Cardiac muscle cell (in vitro differentiated cells and primary cell): ENCODE measurements around the gene FUZ. TPM values are rescaled to one million over a fixed set of nuclear protein-coding genes. Genes with fewer than 3 reads are reported as not detected.

Experiments used
- DNase-seq, 2 donors: peaks; one replicate each; pipeline versions ENCODE4 v3.0.0 to v3.0.0-alpha.2; 2010 to 2017; ENCODE audit warnings: low read depth in 1 of 2, low spot score in 1 of 2
- H3K27ac ChIP-seq: fragments of 200-600 bp; sonication (generic); 2 replicates; pipeline ENCODE4 v1.5.1; 2016
- H3K27me3 ChIP-seq: fragments of 200-600 bp; sonication (generic); 2 replicates; pipeline ENCODE4 v1.6.0; 2016; ENCODE audit warnings: control low read depth
- H3K36me3 ChIP-seq: fragments of 200-600 bp; sonication (generic); 2 replicates; pipeline ENCODE4 v1.5.1; 2016; ENCODE audit warnings: control low read depth
- H3K4me1 ChIP-seq: fragments of 200-600 bp; sonication (generic); 2 replicates; pipeline ENCODE4 v1.8.1; 2017; ENCODE audit warnings: low read depth, mild to moderate bottlenecking, mixed run types
- H3K4me3 ChIP-seq: fragments of 200-600 bp; sonication (generic); 2 replicates; pipeline ENCODE4 v1.5.1; 2016; ENCODE audit warnings: mild to moderate bottlenecking
- H3K9me3 ChIP-seq: fragments of 200-600 bp; sonication (generic); 2 replicates; pipeline ENCODE4 v1.5.1; 2017; ENCODE audit warnings: low read depth, mild to moderate bottlenecking, control low read depth
- polyA plus RNA-seq: library from polyadenylated mRNA; unstranded; fragments of >200 nt; fragmentation: Nextera tagmentation; extraction: Ambion mirVana; gene quantifications from 2 replicates; pipeline ENCODE4 v1.2.1, GENCODE V29; 2016
- total RNA-seq: library from RNA; depleted of rRNA; stranded (reverse); fragments of >200 nt; gene quantifications from 2 replicates; pipeline ENCODE4 v1.2.3, GENCODE V29; 2016
- TF ChIP-seq, protein P1 (sequence below): IDR thresholded peaks from 2 replicates; pipeline ENCODE4 v1.5.1; 2012; ENCODE audit warnings: low read depth, mild to moderate bottlenecking, low read length

The FUZ gene
- total and polyA plus RNA-seq, 2 experiments from 2014 or later = 39.0 to 60.8 TPM

DNA sequence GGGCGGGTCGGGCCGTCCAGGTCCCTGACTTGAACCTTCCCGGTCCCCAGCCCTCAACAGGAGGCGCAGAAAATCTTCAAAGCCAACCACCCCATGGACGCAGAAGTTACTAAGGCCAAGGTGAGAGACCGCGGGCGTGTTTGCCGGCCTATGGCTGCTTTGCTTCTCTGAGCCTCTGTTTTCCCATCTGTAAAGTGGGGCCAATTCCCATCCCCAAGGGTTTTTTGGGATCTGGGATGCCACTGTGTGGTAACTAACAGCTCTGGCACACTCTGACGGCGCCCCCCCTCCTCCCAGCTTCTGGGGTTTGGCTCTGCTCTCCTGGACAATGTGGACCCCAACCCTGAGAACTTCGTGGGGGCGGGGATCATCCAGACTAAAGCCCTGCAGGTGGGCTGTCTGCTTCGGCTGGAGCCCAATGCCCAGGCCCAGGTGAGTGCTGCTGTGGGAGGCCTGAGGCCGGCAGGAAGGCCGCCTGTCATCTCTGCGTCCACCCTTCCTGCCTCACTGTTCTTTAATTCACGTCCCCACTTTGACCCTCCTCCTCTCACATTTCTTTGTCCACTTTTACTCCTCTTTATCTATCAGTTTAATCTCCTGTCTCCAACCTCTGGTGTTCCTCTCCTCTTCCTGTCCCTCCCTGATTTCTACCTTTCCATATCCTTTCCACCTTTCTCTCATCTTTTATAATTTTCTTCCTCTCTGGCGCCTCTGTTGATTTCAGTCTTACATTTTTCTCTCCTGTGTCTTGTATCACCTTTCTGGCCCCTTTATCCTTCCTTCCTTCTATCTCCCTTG lies 7.1 kb downstream of the FUZ start:
- no peak overlapping the region for H3K4me3 ChIP-seq
- no peak for DNase-seq
- peaks cover 8% of the 10 kb centered on the region for H3K36me3 ChIP-seq
- no peak overlapping the region for H3K27ac ChIP-seq
- H3K9me3 ChIP-seq = no peaks in the 10 kb centered on the region
- TF ChIP-seq, protein P1, sequence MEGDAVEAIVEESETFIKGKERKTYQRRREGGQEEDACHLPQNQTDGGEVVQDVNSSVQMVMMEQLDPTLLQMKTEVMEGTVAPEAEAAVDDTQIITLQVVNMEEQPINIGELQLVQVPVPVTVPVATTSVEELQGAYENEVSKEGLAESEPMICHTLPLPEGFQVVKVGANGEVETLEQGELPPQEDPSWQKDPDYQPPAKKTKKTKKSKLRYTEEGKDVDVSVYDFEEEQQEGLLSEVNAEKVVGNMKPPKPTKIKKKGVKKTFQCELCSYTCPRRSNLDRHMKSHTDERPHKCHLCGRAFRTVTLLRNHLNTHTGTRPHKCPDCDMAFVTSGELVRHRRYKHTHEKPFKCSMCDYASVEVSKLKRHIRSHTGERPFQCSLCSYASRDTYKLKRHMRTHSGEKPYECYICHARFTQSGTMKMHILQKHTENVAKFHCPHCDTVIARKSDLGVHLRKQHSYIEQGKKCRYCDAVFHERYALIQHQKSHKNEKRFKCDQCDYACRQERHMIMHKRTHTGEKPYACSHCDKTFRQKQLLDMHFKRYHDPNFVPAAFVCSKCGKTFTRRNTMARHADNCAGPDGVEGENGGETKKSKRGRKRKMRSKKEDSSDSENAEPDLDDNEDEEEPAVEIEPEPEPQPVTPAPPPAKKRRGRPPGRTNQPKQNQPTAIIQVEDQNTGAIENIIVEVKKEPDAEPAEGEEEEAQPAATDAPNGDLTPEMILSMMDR = no peak
- no peaks in the 10 kb centered on the region for H3K27me3 ChIP-seq
- H3K4me1 ChIP-seq = peaks cover 5% of the 10 kb centered on the region

DNA sequence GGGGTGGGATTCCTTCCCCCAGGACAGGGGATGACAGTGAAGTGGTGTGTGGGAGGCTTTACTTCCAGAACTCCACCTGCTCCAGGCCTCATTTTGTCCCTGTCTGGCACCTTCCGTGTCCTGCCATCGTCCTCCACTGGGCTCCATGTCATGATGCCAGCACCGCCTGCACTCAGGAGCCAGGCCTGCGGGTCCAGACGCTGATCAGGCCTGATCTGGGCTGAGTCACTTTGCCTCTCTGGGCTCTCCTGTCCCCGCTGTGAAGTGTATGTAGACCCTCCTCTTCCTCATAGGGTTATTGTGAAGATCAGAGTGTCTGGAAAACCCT lies 9.6 kb downstream of the FUZ start:
- Histone ChIP-seq H3K4me3 (no peak overlapping the region), H3K27me3 (no peaks in the 10 kb centered on the region), H3K9me3 (no peaks in the 10 kb centered on the region), H3K27ac (no peak overlapping the region), H3K4me1 (no peaks in the 10 kb centered on the region), H3K36me3 (peaks cover 17% of the 10 kb centered on the region)
- no peak for DNase-seq
- TF ChIP-seq, protein P1 = no peak

DNA sequence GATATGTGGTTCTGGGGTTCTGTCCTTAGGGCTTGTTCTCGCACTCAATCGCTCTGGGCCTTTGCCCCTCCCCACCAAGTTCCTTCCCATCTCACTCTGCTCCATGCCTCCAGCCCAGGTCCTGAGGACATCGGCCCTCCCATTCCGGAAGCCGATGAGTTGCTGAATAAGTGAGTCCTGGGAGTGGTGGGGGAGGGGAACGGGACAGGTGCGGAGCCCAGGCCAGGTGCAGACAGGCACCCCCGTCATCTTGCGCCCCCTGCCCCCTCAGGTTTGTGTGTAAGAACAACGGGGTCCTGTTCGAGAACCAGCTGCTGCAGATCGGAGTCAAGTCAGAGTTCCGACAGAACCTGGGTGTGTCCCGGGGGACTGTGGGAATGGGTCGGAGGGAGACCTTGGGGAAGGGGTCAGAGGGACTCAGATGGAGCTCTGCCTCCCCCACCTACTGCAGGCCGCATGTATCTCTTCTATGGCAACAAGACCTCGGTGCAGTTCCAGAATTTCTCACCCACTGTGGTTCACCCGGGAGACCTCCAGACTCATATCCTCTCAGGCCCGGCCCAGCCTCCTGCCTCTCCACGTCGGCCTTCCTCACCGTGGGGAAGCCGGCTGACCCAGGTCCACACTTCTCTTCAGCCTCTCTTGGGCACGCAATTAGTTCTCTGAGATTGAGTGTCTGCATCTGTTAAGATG lies 10.1 kb downstream of the FUZ start:
- H3K27ac ChIP-seq = no peak overlapping the region
- no peaks in the 10 kb centered on the region for H3K27me3 ChIP-seq
- H3K4me1 ChIP-seq = no peaks in the 10 kb centered on the region
- TF ChIP-seq, protein P1 = no peak
- no peak for DNase-seq
- no peaks in the 10 kb centered on the region for H3K9me3 ChIP-seq
- peaks cover 17% of the 10 kb centered on the region for H3K36me3 ChIP-seq
- H3K4me3 ChIP-seq = no peak overlapping the region

DNA sequence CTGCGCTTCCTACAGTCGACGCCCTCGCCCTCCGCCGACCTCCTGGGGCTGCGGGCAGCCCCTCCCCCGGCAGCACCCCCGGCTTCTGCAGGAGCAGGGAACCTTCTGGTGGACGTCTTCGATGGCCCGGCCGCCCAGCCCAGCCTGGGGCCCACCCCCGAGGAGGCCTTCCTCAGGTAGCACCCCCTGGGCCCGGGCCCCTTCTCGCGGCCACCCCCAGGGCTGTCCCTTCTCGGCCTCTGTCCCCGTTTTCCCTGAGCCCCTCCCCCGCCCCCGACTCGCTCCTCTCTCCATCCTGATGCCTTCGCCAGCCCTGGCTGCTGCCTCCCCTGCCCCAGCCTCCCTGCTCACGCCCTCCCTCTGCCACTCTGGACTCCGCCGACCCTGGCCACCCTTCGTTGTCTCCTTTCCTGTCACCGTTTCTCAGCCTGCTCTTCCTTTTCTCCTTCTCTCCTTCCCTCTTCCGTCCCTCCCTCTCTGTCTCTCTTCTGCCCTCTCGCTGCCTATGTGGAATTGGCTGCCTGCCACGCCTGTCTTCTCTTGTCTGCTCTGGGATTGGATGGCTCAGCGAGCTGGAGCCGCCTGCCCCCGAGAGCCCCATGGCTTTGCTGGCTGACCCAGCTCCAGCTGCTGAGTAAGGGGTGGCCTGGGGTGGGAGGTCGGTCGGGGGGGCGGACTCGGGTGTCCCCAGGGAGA lies 11.0 kb downstream of the FUZ start:
- Histone ChIP-seq H3K36me3 (peaks cover 23% of the 10 kb centered on the region), H3K4me3 (peak overlapping the region; percentile 24), H3K4me1 (no peaks in the 10 kb centered on the region), H3K27me3 (no peaks in the 10 kb centered on the region), H3K27ac (peak overlapping the region; percentile 7), H3K9me3 (no peaks in the 10 kb centered on the region)
- TF ChIP-seq, protein P1 = peak; percentile 37
- peak; percentile 92 to 93 for DNase-seq

DNA sequence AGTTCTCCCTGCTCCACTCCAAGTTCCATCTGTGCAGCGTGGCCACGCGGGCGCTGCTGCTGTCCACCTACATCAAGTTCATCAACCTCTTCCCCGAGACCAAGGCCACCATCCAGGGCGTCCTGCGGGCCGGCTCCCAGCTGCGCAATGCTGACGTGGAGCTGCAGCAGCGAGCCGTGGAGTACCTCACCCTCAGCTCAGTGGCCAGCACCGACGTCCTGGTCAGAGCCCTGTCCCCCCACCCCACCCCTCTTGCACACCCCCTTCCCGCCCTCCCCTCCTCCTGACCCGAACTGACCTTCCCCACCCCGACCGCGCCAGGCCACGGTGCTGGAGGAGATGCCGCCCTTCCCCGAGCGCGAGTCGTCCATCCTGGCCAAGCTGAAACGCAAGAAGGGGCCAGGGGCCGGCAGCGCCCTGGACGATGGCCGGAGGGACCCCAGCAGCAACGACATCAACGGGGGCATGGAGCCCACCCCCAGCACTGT lies 11.6 kb downstream of the FUZ start:
- no peaks in the 10 kb centered on the region for H3K9me3 ChIP-seq
- peak overlapping the region; percentile 7 for H3K27ac ChIP-seq
- no peaks in the 10 kb centered on the region for H3K4me1 ChIP-seq
- peak overlapping the region; percentile 24 for H3K4me3 ChIP-seq
- peaks cover 25% of the 10 kb centered on the region for H3K36me3 ChIP-seq
- no peak for DNase-seq
- TF ChIP-seq, protein P1 = no peak
- no peaks in the 10 kb centered on the region for H3K27me3 ChIP-seq
